ENCODE results near the gene SHROOM4.

Gene SHROOM4, protein sequence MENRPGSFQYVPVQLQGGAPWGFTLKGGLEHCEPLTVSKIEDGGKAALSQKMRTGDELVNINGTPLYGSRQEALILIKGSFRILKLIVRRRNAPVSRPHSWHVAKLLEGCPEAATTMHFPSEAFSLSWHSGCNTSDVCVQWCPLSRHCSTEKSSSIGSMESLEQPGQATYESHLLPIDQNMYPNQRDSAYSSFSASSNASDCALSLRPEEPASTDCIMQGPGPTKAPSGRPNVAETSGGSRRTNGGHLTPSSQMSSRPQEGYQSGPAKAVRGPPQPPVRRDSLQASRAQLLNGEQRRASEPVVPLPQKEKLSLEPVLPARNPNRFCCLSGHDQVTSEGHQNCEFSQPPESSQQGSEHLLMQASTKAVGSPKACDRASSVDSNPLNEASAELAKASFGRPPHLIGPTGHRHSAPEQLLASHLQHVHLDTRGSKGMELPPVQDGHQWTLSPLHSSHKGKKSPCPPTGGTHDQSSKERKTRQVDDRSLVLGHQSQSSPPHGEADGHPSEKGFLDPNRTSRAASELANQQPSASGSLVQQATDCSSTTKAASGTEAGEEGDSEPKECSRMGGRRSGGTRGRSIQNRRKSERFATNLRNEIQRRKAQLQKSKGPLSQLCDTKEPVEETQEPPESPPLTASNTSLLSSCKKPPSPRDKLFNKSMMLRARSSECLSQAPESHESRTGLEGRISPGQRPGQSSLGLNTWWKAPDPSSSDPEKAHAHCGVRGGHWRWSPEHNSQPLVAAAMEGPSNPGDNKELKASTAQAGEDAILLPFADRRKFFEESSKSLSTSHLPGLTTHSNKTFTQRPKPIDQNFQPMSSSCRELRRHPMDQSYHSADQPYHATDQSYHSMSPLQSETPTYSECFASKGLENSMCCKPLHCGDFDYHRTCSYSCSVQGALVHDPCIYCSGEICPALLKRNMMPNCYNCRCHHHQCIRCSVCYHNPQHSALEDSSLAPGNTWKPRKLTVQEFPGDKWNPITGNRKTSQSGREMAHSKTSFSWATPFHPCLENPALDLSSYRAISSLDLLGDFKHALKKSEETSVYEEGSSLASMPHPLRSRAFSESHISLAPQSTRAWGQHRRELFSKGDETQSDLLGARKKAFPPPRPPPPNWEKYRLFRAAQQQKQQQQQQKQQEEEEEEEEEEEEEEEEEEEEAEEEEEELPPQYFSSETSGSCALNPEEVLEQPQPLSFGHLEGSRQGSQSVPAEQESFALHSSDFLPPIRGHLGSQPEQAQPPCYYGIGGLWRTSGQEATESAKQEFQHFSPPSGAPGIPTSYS (N-terminal part only)

GRCh38 chrX:50813843-50814661, at the start of gene SHROOM4:
TSS of gene SHROOM4 (minus strand) at chrX:50814194. CDS start at chrX:50814018, 176 bp downstream.
- peak; percentile 78 for DNase-seq (ENCODE audit: low spot score)

- no peak for DNase-seq (ENCODE audit: low spot score)
Observed at GRCh38 chrX:50863471-50863870, 49.5 kb upstream of the SHROOM4 start.

DNA sequence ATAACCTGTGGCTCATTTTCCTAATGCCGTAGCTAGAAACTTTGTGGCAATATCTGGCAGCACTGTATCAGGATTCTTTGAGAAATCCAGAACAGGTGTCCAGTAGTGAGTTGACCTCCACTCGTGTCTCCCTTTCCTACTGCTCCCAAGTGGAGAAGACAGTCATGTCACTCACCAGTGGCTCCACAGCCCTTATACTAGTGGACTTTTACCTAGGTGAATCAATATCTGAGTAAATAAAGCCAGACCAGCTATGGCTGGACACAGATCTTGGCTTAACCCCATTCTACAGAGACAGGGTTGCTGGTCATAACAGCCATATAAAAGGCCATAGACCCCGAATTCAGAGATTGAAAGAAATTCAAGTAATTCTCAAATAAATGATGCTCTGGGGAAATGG, 46.5 kb upstream of the SHROOM4 start:
- DNase-seq (ENCODE audit: low spot score): no peak

DNA sequence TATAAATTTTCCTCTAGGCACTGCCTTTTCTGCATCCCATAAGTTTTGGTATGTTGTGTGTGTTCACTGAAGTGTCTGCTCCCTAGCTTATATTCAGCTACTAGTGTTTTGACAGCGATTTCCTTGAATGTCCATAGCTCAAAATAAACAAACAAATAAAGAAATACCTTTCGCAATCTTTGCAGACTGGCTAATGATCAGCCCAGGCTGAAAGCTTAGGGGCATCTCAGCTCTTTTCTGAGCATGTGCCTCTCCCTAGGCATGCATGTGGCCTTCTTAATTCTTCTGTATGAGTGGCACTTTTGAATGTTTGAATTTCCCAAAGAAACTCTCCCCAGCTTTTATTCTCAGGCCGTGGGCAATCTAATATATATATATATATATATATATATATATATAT, 44.6 kb upstream of the SHROOM4 start:
- DNase-seq (ENCODE audit: low spot score): no peak

DNA sequence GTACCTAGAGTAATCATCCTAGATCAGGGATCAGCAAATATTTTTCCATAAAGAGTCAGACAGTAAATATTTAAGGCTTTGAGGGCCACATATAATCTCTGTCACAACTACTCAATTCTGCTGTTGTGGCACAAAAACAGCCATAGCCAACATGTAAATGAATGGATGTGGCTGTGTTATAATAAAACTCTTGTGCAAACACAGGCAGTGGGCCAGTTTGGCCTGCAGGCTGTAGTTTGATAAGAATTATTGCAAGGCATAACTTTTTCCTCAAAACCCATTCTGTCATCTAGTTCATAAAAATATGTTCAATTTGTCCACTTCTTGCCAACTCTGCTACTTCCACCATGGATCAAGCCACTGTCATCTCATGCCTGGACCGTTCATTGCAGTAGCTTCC, 39.4 kb upstream of the SHROOM4 start:
- DNase-seq (ENCODE audit: low spot score): no peak

- no peak for DNase-seq (ENCODE audit: low spot score)
Observed at GRCh38 chrX:50852524-50852923, 38.5 kb upstream of the SHROOM4 start.

- no peak for DNase-seq (ENCODE audit: low spot score)
Observed at GRCh38 chrX:50842221-50842620, 28.2 kb upstream of the SHROOM4 start.

DNA sequence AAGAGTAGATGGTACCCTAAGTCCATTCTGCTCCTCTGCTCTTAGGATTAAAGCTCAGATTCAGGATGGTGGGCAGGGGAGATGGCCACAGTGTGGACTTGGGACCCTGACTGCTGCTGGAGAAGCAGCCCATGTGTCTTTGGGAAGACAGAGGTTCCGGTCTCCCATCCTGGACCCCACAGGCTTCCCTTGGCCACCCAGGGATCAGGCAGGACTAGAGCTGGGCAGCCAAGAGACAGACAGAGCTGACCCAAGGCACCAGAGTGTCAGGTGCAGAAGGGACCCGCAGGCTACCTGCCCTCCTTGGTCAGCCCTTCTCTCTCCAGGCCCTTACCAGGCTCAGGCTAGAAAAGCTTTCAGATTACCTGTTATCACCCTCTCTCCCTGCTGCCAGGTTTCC, 25.7 kb upstream of the SHROOM4 start:
- no peak for DNase-seq (ENCODE audit: low spot score)

GRCh38 chrX:50838820-50839600, 25.0 kb upstream of the SHROOM4 start:
- peak; percentile 3 for DNase-seq (ENCODE audit: low spot score)

DNA sequence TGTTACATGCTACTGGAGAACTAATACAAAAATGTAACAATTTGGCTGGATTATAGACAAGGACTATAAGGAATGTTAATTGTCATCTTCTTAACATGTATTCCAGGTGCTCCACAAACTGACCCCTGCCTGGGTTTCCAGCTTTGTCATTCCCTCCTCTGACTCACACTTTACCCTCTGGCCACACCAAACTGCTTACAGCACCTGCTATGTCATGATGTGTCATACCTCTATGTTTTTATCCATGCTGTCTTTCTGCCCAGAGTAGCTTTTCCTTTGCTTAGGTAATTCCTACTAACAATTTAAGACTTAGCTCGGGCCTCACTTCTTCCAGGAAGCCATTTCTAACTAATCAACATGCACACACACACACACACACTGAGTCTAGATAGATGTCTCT, 14.0 kb upstream of the SHROOM4 start:
- DNase-seq (ENCODE audit: low spot score): peak; percentile 3

DNA sequence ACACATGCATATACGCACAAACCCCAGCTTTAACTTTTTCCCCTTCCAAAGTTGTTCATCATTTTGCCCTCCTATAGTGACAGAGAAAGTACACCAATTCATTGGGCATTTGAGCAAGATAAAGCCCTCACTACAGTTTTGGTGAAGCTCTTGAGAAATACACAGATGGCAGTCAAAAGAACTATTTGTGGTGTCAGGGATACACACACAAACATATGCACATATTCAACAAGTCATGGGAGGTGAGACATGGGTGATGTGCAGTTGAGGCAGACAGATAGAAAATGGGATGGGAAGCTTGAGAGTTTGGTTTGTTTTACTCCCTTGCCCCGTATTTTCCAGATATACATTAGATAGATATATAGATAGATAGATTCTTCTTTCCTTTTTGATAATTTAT, 11.8 kb upstream of the SHROOM4 start:
- no peak for DNase-seq (ENCODE audit: low spot score)

DNA sequence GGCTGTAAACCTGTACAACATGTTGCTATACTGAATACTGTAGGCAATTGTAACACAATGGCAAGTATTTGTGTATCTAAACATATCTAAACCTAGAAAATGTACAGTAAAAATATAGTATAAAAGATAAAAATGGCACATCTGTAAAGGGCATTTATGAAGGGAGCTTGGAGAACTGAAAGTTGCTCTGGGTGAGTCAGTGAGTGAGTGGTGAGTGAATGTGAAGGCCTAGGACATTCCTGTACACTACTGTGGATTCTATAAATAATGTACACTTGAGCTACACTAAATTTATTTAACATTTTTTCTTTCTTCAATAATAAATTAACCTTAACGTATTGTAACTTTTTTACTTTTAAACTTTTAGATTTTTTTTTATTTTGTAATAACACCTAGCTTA, 5.0 kb upstream of the SHROOM4 start:
- DNase-seq (ENCODE audit: low spot score): no peak

DNA sequence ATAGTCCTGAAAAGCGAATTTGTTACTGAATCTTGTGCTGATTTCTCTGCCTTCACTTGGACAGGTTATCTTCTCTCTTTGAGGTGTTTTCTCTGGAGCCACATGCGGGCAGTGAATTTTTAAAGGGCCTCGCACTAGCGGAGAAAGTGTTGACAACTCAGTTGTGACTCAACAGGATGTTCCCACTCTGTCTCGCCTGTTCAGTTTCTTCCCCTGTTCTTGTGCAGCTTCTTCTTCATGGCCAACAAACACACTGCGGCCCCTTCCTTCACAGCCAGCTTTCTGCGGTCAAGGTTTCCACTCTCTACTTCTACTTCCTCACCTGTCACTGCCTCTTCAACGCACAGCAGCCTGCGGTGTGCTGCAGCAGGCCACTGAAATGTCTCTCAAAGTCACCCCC, 1.1 kb upstream of the SHROOM4 start:
- peak; percentile 3 for DNase-seq (ENCODE audit: low spot score)

- peak; percentile 7 for DNase-seq (ENCODE audit: low spot score)
Observed at GRCh38 chrX:50814701-50815100, 707 bp upstream of the SHROOM4 start.

DNA sequence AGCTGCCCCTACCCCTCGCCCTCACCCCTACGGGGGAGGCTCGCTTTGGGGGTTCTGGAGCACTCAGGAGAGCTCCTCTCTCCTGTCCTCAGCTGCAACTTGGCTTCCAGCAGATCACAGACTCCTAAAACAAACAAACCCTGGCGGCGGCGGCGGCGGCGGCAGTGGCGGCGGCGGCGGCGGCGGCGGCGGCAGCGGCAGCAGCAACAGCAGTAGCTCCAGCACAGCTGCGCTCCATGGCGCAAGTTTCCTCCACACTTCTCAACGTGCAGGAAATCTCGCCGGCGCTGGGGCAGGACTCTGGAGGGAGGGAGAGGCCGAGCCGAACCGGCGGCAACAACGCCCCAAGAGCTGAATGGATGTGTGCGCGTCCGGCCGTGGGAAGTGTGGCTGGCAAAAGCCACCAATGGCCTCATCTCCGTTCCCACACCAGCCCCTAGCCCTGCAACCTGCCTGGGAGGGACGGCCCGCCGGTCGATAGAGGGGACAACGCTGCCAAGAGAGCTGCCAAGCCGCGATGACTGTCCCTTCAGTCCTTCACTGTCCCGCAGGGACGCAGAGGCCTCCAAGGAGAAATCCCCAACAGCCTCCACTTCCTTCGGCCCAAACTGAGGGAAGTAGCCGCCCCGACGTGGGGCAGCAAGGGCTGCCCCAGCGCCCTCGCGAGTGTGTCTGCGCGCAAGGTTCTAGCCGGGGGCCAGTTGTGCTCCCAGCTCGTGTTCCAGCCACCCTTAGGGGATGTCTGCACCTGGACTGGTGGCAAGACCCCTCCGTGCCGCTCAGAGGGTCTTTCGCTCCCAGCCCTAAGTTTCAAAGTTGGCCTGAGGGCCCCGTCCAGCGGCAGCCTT, 775 bp downstream of the SHROOM4 start:
- peak; percentile 60 for DNase-seq (ENCODE audit: low spot score)

DNA sequence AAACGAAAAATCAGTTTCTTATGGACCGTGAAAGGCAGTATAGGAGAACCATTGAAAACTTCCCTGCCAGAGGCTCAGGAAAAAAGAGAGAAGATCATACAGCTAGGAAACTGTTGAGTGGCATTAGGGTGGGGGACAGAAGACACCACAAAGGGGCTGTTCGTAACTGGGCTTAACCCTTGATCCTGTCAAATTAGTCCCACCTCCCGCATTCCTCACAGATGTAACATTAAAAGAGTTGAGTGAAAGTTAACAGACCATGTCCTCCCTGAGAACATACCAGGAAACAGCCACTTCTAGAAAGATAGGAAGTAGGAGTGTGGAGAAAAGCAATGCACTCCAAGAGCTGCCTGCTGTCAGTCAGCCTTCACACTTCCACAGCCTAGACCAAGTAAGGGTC, 8.7 kb downstream of the SHROOM4 start:
- DNase-seq (ENCODE audit: low spot score): no peak

- no peak for DNase-seq (ENCODE audit: low spot score)
Observed at GRCh38 chrX:50801135-50801534, 12.9 kb downstream of the SHROOM4 start.

DNA sequence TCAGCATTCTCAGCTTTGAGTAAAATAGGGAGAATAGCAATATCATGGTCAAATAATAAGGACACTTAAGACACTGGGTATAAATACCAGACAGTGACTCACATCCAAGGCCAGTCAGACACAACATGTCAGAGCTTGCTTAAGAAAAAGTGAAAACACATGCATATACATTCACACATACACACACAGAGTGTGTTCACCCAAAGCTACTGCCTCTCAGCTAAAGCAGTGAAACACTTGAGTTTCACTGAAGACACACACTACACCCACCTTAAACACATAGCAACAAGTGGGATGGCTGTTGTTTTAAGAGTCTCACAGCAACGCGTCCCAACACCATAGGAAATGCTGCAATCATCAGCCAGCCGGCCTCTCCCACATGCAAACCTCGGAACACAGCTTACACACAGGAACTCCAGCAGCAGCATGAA, 14.4 kb downstream of the SHROOM4 start:
- peak; percentile 33 for DNase-seq (ENCODE audit: low spot score)

- no peak for DNase-seq (ENCODE audit: low spot score)
Observed at GRCh38 chrX:50798783-50799182, 15.2 kb downstream of the SHROOM4 start.

- DNase-seq (ENCODE audit: low spot score): no peak
Observed at GRCh38 chrX:50787099-50787498, 26.9 kb downstream of the SHROOM4 start.

All from GM03348 (cell line).